Neural cell (in vitro differentiated cells): Measurements from ENCODE around the gene COL23A1. TPM values are rescaled to one million over a fixed set of nuclear protein-coding genes. Genes with fewer than 3 reads are reported as not detected.

Source experiments
- H2AFZ ChIP-seq: fragments of 200-600, 300-800 bp; sonication (generic), shearing (Covaris generic); 2 replicates; pipeline ENCODE4 v1.6.0; 2014; ENCODE audit warnings: low read depth, mild to moderate bottlenecking, antibody characterized with exemption, low read length, moderate library complexity
- H3F3A ChIP-seq: fragments of 200-600 bp; shearing (Covaris generic); 2 replicates; pipeline ENCODE4 v1.6.1; 2016; ENCODE audit warnings: mild to moderate bottlenecking, moderate library complexity, mixed read lengths, antibody characterized with exemption, low read length; ENCODE audit not compliant: insufficient read depth, poor library complexity, severe bottlenecking
- H3K27ac ChIP-seq: fragments of 200-600, 300-800 bp; sonication (generic), shearing (Covaris generic); 2 replicates; pipeline ENCODE4 v1.5.1; 2014; ENCODE audit warnings: mild to moderate bottlenecking, low read length, moderate library complexity
- H3K27me3 ChIP-seq: fragments of 300-800, 200-600 bp; sonication (generic), shearing (Covaris generic); 2 replicates; pipeline ENCODE4 v1.6.0; 2014; ENCODE audit warnings: mild to moderate bottlenecking, low read depth, low read length, moderate library complexity; ENCODE audit not compliant: insufficient read depth
- H3K36me3 ChIP-seq: fragments of 300-800, 200-600 bp; sonication (generic), shearing (Covaris generic); 2 replicates; pipeline ENCODE4 v1.5.1; 2014; ENCODE audit warnings: mild to moderate bottlenecking, antibody characterized with exemption, low read length, moderate library complexity; ENCODE audit not compliant: insufficient read depth
- H3K4me2 ChIP-seq: fragments of 300-800, 200-600 bp; sonication (generic), shearing (Covaris generic); 2 replicates; pipeline ENCODE4 v1.6.0; 2014; ENCODE audit warnings: mild to moderate bottlenecking, low read length
- H3K4me3 ChIP-seq: fragments of 300-800, 200-600 bp; sonication (generic), shearing (Covaris generic); 2 replicates; pipeline ENCODE4 v1.5.1; 2014; ENCODE audit warnings: mild to moderate bottlenecking, low read length, moderate library complexity
- H3K79me2 ChIP-seq: fragments of 200-600 bp; shearing (Covaris generic); replicated peaks from 2 replicates; pipeline ENCODE4 v1.6.0; 2014; ENCODE audit warnings: mild to moderate bottlenecking, low read length, moderate library complexity; ENCODE audit not compliant: insufficient read depth
- H3K9ac ChIP-seq: fragments of 300-800, 200-600 bp; sonication (generic), shearing (Covaris generic); 2 replicates; pipeline ENCODE4 v1.6.1; 2016; ENCODE audit warnings: mild to moderate bottlenecking, low read length, mixed read lengths
- H3K9me2 ChIP-seq: fragments of 200-600 bp; shearing (Covaris generic); 2 replicates; pipeline ENCODE4 v1.6.1; 2016; ENCODE audit warnings: mild to moderate bottlenecking, low read length, mixed read lengths; ENCODE audit not compliant: insufficient read depth
- H3K9me3 ChIP-seq: fragments of 200-600, 300-800 bp; sonication (generic), shearing (Covaris generic); 2 replicates; pipeline ENCODE4 v1.6.1; 2016; ENCODE audit warnings: mild to moderate bottlenecking, mixed run types, low read length, moderate library complexity, mixed read lengths
- H4K20me1 ChIP-seq: fragments of 200-600 bp; shearing (Covaris generic); 2 replicates; pipeline ENCODE4 v1.6.1; 2016; ENCODE audit warnings: mild to moderate bottlenecking, mixed run types; ENCODE audit not compliant: insufficient read depth
- EP300 ChIP-seq: fragments of 450-650 bp; conservative IDR thresholded peaks from 2 replicates; pipeline ENCODE4 v1.6.1; 2014; ENCODE audit warnings: antibody characterized with exemption, mild to moderate bottlenecking, moderate library complexity; ENCODE audit not compliant: poor library complexity, severe bottlenecking
- EZH2 ChIP-seq: fragments of 200-600, 300-800 bp; shearing (Covaris generic), sonication (generic); IDR thresholded peaks from 2 replicates; pipeline ENCODE4 v1.6.1; 2014; ENCODE audit warnings: antibody characterized with exemption, low read length, borderline replicate concordance, mild to moderate bottlenecking; ENCODE audit not compliant: insufficient read depth, poor library complexity, severe bottlenecking
- MXI1 ChIP-seq: fragments of 450-650 bp; conservative IDR thresholded peaks from 2 replicates; pipeline ENCODE4 v1.6.1; 2014; ENCODE audit warnings: antibody characterized with exemption, mild to moderate bottlenecking; ENCODE audit not compliant: poor library complexity, severe bottlenecking
- POLR2AphosphoS5 ChIP-seq: IDR thresholded peaks from 2 replicates; pipeline ENCODE4 v1.6.1; 2012
- RAD21 ChIP-seq: fragments of 450-650 bp; conservative IDR thresholded peaks from 2 replicates; pipeline ENCODE4 v1.6.1; 2014; ENCODE audit warnings: antibody characterized with exemption, mild to moderate bottlenecking, moderate library complexity
- SMC3 ChIP-seq: fragments of 450-650 bp; conservative IDR thresholded peaks from 2 replicates; pipeline ENCODE4 v1.6.1; 2014; ENCODE audit warnings: antibody characterized with exemption, mild to moderate bottlenecking, moderate library complexity; ENCODE audit not compliant: poor library complexity
- TAF1 ChIP-seq: IDR thresholded peaks from 2 replicates; pipeline ENCODE4 v1.6.1; 2012; ENCODE audit warnings: low read depth
- polyA plus RNA-seq: library from polyadenylated mRNA; depleted of rRNA; stranded (reverse); fragments of >200 nt; gene quantifications from 2 replicates; pipeline ENCODE4 v1.2.3, GENCODE V29; 2014
- TF ChIP-seq, protein P1 (sequence below): IDR thresholded peaks from 2 replicates; pipeline ENCODE4 v1.6.1; 2012; ENCODE audit warnings: borderline replicate concordance
- TF ChIP-seq, protein P2 (sequence below): fragments of 450-650 bp; IDR thresholded peaks from 2 replicates; pipeline ENCODE4 v1.5.1; 2014; ENCODE audit warnings: antibody characterized with exemption, mild to moderate bottlenecking, moderate library complexity; ENCODE audit not compliant: poor library complexity, severe bottlenecking

The COL23A1 gene
- polyA plus RNA-seq, 1 donor from 2014 or later: not detected

DNA sequence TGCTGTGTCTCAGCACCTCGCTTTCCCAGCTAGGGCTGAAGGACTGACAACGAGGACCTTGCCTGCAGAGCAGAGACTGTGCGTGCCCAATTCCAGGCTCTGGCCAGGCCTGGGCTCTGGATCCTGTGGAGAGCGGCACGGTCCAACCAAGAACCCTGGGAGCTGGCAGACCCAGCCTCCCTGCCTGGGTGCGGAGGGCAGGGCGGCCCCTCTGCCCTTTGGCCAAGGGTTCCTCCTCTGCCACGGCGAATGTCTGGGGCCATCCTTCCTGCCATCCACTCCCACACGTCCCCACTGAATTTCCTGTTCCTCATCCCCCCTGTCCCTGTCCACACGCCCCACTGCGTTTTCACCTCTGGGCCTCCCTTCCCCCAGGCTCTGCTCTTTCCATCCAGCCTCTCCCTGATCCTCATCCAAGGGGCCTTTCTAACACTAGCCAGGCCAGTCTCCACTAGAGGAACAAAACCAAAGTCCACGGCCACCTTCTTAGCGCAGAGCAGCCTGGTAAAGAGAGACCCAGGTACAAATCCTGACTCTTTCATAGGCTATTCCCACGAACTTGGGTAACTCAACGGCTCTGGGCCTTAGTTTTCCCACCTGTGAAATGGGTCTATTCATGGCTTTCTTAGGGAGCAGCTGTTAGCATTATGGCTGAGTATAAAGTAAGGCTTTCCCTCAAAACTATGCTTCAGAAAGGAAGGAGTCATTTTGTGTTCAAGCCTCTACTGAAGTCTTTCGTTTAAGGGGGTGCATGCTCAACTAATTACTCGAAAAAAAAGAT lies 262.1 kb downstream of the COL23A1 start:
- Histone ChIP-seq H3K9ac (no peak overlapping the region), H3K27me3 (no peaks in the 10 kb centered on the region), H3K27ac (no peak overlapping the region), H2AFZ (no peak overlapping the region), H3K4me2 (no peak overlapping the region), H3F3A (no peaks in the 10 kb centered on the region), H3K36me3 (no peaks in the 10 kb centered on the region), H3K9me2 (no peaks in the 10 kb centered on the region), H3K4me3 (no peak overlapping the region), H3K9me3 (no peaks in the 10 kb centered on the region), H4K20me1 (no peaks in the 10 kb centered on the region), H3K79me2 (no peaks in the 10 kb centered on the region)
- TF ChIP-seq EP300 (no peak), TAF1 (no peak), EZH2 (no peak), POLR2AphosphoS5 (no peak), RAD21 (no peak), SMC3 (no peak), MXI1 (no peak)
- TF ChIP-seq, protein P1, sequence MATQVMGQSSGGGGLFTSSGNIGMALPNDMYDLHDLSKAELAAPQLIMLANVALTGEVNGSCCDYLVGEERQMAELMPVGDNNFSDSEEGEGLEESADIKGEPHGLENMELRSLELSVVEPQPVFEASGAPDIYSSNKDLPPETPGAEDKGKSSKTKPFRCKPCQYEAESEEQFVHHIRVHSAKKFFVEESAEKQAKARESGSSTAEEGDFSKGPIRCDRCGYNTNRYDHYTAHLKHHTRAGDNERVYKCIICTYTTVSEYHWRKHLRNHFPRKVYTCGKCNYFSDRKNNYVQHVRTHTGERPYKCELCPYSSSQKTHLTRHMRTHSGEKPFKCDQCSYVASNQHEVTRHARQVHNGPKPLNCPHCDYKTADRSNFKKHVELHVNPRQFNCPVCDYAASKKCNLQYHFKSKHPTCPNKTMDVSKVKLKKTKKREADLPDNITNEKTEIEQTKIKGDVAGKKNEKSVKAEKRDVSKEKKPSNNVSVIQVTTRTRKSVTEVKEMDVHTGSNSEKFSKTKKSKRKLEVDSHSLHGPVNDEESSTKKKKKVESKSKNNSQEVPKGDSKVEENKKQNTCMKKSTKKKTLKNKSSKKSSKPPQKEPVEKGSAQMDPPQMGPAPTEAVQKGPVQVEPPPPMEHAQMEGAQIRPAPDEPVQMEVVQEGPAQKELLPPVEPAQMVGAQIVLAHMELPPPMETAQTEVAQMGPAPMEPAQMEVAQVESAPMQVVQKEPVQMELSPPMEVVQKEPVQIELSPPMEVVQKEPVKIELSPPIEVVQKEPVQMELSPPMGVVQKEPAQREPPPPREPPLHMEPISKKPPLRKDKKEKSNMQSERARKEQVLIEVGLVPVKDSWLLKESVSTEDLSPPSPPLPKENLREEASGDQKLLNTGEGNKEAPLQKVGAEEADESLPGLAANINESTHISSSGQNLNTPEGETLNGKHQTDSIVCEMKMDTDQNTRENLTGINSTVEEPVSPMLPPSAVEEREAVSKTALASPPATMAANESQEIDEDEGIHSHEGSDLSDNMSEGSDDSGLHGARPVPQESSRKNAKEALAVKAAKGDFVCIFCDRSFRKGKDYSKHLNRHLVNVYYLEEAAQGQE: no peak
- TF ChIP-seq, protein P2, sequence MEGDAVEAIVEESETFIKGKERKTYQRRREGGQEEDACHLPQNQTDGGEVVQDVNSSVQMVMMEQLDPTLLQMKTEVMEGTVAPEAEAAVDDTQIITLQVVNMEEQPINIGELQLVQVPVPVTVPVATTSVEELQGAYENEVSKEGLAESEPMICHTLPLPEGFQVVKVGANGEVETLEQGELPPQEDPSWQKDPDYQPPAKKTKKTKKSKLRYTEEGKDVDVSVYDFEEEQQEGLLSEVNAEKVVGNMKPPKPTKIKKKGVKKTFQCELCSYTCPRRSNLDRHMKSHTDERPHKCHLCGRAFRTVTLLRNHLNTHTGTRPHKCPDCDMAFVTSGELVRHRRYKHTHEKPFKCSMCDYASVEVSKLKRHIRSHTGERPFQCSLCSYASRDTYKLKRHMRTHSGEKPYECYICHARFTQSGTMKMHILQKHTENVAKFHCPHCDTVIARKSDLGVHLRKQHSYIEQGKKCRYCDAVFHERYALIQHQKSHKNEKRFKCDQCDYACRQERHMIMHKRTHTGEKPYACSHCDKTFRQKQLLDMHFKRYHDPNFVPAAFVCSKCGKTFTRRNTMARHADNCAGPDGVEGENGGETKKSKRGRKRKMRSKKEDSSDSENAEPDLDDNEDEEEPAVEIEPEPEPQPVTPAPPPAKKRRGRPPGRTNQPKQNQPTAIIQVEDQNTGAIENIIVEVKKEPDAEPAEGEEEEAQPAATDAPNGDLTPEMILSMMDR: no peak

DNA sequence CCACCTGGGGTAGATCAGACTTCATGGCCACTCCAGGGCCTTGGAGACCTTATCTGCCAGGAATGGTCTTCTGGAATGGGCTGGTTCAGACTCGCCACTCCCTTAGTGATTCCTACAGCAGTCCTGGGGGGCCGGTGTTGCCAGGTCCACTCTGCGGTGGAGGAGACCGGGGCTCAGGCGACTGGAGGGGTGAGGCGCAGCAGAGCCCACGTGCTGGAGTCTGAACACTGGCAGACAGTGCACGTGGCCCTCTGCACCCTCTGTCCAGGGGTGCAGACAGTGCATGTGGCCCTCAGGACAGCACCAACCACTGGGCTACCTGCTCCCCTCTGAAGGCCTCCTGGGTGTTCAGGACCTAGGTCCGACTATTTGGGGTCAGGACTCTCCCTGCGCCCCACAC lies 262.7 kb downstream of the COL23A1 start:
- Histone ChIP-seq H3K4me3 (no peak overlapping the region), H4K20me1 (no peaks in the 10 kb centered on the region), H3K27me3 (no peaks in the 10 kb centered on the region), H3K36me3 (no peaks in the 10 kb centered on the region), H3K79me2 (no peaks in the 10 kb centered on the region), H3F3A (no peaks in the 10 kb centered on the region), H3K4me2 (no peak overlapping the region), H3K9me3 (no peaks in the 10 kb centered on the region), H3K27ac (no peak overlapping the region), H3K9me2 (no peaks in the 10 kb centered on the region), H3K9ac (no peak overlapping the region), H2AFZ (no peak overlapping the region)
- TF ChIP-seq RAD21 (no peak), MXI1 (no peak), EZH2 (no peak), EP300 (no peak), POLR2AphosphoS5 (no peak), TAF1 (no peak)
- TF ChIP-seq, protein P2: no peak
- TF ChIP-seq, protein P1: no peak
